ENCODE measurements around the gene CROCC2.

Gene CROCC2

GRCh38 chr2:241002275-241003046 is 96.3 kb downstream of the CROCC2 start:
- Histone ChIP-seq H3K4me3 (ENCODE audit: low read depth, low read length) (no peak overlapping the region), H3K27me3 (ENCODE audit: control insufficient read depth, insufficient read depth, low read length) (no peaks in the 10 kb centered on the region), H3K36me3 (ENCODE audit: control insufficient read depth, insufficient read depth, low read length) (no peaks in the 10 kb centered on the region), H3K4me2 (ENCODE audit: low read length) (no peak overlapping the region), H3K9me3 (ENCODE audit: control insufficient read depth, low read length) (no peaks in the 10 kb centered on the region), H3K4me1 (peaks cover 12% of the 10 kb centered on the region), H3K27ac (no peak overlapping the region), H3K79me2 (no peaks in the 10 kb centered on the region), H3K9ac (no peak overlapping the region), H2AFZ (no peak overlapping the region)
- no peak for TF ChIP-seq CTCF (IDR thresholded peaks at IDR 0.05)

- no peak overlapping the region for H2AFZ ChIP-seq
- H3K9me3 ChIP-seq (ENCODE audit: control insufficient read depth, low read length), result no peaks in the 10 kb centered on the region
- H3K4me1 ChIP-seq, result peaks cover 7% of the 10 kb centered on the region
- H3K27ac ChIP-seq, result no peak overlapping the region
- H3K4me3 ChIP-seq (ENCODE audit: low read depth, low read length), result no peak overlapping the region
- TF ChIP-seq CTCF (IDR thresholded peaks at IDR 0.05), result no peak
- no peaks in the 10 kb centered on the region for H3K27me3 ChIP-seq (ENCODE audit: control insufficient read depth, insufficient read depth, low read length)
- no peak overlapping the region for H3K9ac ChIP-seq
- H3K36me3 ChIP-seq (ENCODE audit: control insufficient read depth, insufficient read depth, low read length), result no peaks in the 10 kb centered on the region
- H3K79me2 ChIP-seq, result no peaks in the 10 kb centered on the region
- H3K4me2 ChIP-seq (ENCODE audit: low read length), result no peak overlapping the region
Observed at GRCh38 chr2:241003047-241003360, 96.9 kb downstream of the CROCC2 start.

- Histone ChIP-seq H3K36me3 (ENCODE audit: control insufficient read depth, insufficient read depth, low read length) (no peaks in the 10 kb centered on the region), H3K27me3 (ENCODE audit: control insufficient read depth, insufficient read depth, low read length) (no peaks in the 10 kb centered on the region), H3K27ac (no peak overlapping the region), H2AFZ (no peak overlapping the region), H3K9ac (no peak overlapping the region), H3K4me3 (ENCODE audit: low read depth, low read length) (no peak overlapping the region), H3K79me2 (no peaks in the 10 kb centered on the region), H3K9me3 (ENCODE audit: control insufficient read depth, low read length) (no peaks in the 10 kb centered on the region), H3K4me1 (peaks cover 6% of the 10 kb centered on the region), H3K4me2 (ENCODE audit: low read length) (no peak overlapping the region)
- TF ChIP-seq CTCF (IDR thresholded peaks at IDR 0.05), result no peak
Observed at GRCh38 chr2:241003369-241003768, 97.2 kb downstream of the CROCC2 start.

- Histone ChIP-seq H3K27me3 (ENCODE audit: control insufficient read depth, insufficient read depth, low read length) (no peaks in the 10 kb centered on the region), H3K36me3 (ENCODE audit: control insufficient read depth, insufficient read depth, low read length) (no peaks in the 10 kb centered on the region)
Observed at GRCh38 chr2:241003830-241004564, 97.9 kb downstream of the CROCC2 start.

More at GRCh38 chr2:241003830-241004564, 97.9 kb downstream of the CROCC2 start:
- Histone ChIP-seq H3K9me3 (ENCODE audit: control insufficient read depth, low read length) (no peaks in the 10 kb centered on the region), H3K27ac (no peak overlapping the region), H2AFZ (no peak overlapping the region), H3K9ac (no peak overlapping the region), H3K79me2 (peaks cover 2% of the 10 kb centered on the region), H3K4me3 (ENCODE audit: low read depth, low read length) (no peak overlapping the region), H3K4me1 (peaks cover 6% of the 10 kb centered on the region), H3K4me2 (ENCODE audit: low read length) (no peak overlapping the region)
- TF ChIP-seq CTCF (IDR thresholded peaks at IDR 0.05), result no peak

Measured in parathyroid adenoma (tissue), 2 donors.